GM21786 (cell line): ENCODE data around the gene CNTNAP5.

Experiments used
- ATAC-seq: cut with Tn5 transposase; IDR thresholded peaks from one replicate; pipeline ENCODE4 v1.9.1; 2021; ENCODE audit not compliant: unreplicated experiment

The CNTNAP5 gene

GRCh38 chr2:124774781-124775180 is 749.7 kb downstream of the CNTNAP5 start:
- ATAC-seq = no peak

- ATAC-seq = no peak
Observed at GRCh38 chr2:124776332-124776731, 751.2 kb downstream of the CNTNAP5 start.

GRCh38 chr2:124778076-124778475 is 753.0 kb downstream of the CNTNAP5 start:
- ATAC-seq = no peak

- no peak for ATAC-seq
Observed at GRCh38 chr2:124796647-124797046, 771.6 kb downstream of the CNTNAP5 start.

GRCh38 chr2:124797049-124797448 is 772.0 kb downstream of the CNTNAP5 start:
- ATAC-seq = no peak

GRCh38 chr2:124798551-124798950 is 773.5 kb downstream of the CNTNAP5 start:
- no peak for ATAC-seq

- ATAC-seq = peak; percentile 66
Observed at GRCh38 chr2:124804014-124804940, 779.2 kb downstream of the CNTNAP5 start.

- ATAC-seq = peak; percentile 85
Observed at GRCh38 chr2:124805060-124805459, 780.0 kb downstream of the CNTNAP5 start.

- ATAC-seq = no peak
Observed at GRCh38 chr2:124810132-124810531, 785.0 kb downstream of the CNTNAP5 start.

- no peak for ATAC-seq
Observed at GRCh38 chr2:124814968-124815745, 790.1 kb downstream of the CNTNAP5 start.

GRCh38 chr2:124816007-124816406 is 790.9 kb downstream of the CNTNAP5 start:
- ATAC-seq = no peak

GRCh38 chr2:124822516-124822915 is 797.4 kb downstream of the CNTNAP5 start:
- ATAC-seq = no peak

- no peak for ATAC-seq
Observed at GRCh38 chr2:124824441-124824840, 799.4 kb downstream of the CNTNAP5 start.

GRCh38 chr2:124832521-124832920 is 807.4 kb downstream of the CNTNAP5 start:
- ATAC-seq = no peak

GRCh38 chr2:124834331-124834730 is 809.2 kb downstream of the CNTNAP5 start:
- ATAC-seq = no peak

GRCh38 chr2:124835331-124835730 is 810.2 kb downstream of the CNTNAP5 start:
- no peak for ATAC-seq

GRCh38 chr2:124836416-124836815 is 811.3 kb downstream of the CNTNAP5 start:
- ATAC-seq = no peak

- no peak for ATAC-seq
Observed at GRCh38 chr2:124837496-124837895, 812.4 kb downstream of the CNTNAP5 start.

- no peak for ATAC-seq
Observed at GRCh38 chr2:124838406-124838805, 813.3 kb downstream of the CNTNAP5 start.

- ATAC-seq = no peak
Observed at GRCh38 chr2:124867247-124867646, 842.2 kb downstream of the CNTNAP5 start.

- ATAC-seq = no peak
Observed at GRCh38 chr2:124874219-124874618, 849.1 kb downstream of the CNTNAP5 start.

GRCh38 chr2:124874676-124875075 is 849.6 kb downstream of the CNTNAP5 start:
- no peak for ATAC-seq
